OCI-LY1 (cell line): Measurements from ENCODE around the gene MLX.

Experiments
- H2AFZ ChIP-seq: fragments of 200-600 bp; sonication (generic), shearing (Covaris generic); 2 replicates; pipeline ENCODE4 v1.6.0; 2014; ENCODE audit warnings: antibody characterized with exemption, mild to moderate bottlenecking, low read length
- H3F3A ChIP-seq: fragments of 200-600 bp; sonication (generic), shearing (Covaris generic); 2 replicates; pipeline ENCODE4 v1.6.0; 2014; ENCODE audit warnings: mild to moderate bottlenecking, antibody characterized with exemption, low read length, moderate library complexity; ENCODE audit not compliant: insufficient read depth
- H3K27ac ChIP-seq: fragments of 200-600 bp; sonication (generic); 2 replicates; pipeline ENCODE4 v1.5.1; 2014; ENCODE audit warnings: low read length, mixed run types, mild to moderate bottlenecking, low read depth; ENCODE audit not compliant: poor library complexity, severe bottlenecking
- H3K27me3 ChIP-seq: fragments of 200-600 bp; sonication (generic); 2 replicates; pipeline ENCODE4 v1.6.0; 2014; ENCODE audit warnings: antibody characterized with exemption, mild to moderate bottlenecking, low read length, moderate library complexity; ENCODE audit not compliant: insufficient read depth
- H3K36me3 ChIP-seq: fragments of 200-600 bp; sonication (generic); 2 replicates; pipeline ENCODE4 v1.6.1; 2014; ENCODE audit warnings: mild to moderate bottlenecking, antibody characterized with exemption, low read length, moderate library complexity, mixed read lengths; ENCODE audit not compliant: insufficient read depth
- H3K4me1 ChIP-seq: fragments of 200-600 bp; sonication (generic); 2 replicates; pipeline ENCODE4 v1.5.1; 2014; ENCODE audit warnings: mild to moderate bottlenecking, low read length, moderate library complexity; ENCODE audit not compliant: insufficient read depth, severe bottlenecking
- H3K4me2 ChIP-seq: fragments of 200-600 bp; sonication (generic), shearing (Covaris generic); 2 replicates; pipeline ENCODE4 v1.6.1; 2014; ENCODE audit warnings: low read length
- H3K4me3 ChIP-seq: fragments of 200-600 bp; sonication (generic); 2 replicates; pipeline ENCODE4 v1.5.1; 2014; ENCODE audit warnings: low read length, low read depth, mild to moderate bottlenecking, mixed read lengths; ENCODE audit not compliant: poor library complexity, severe bottlenecking
- H3K79me2 ChIP-seq: fragments of 200-600 bp; shearing (Covaris generic); 2 replicates; pipeline ENCODE4 v1.6.1; 2016; ENCODE audit warnings: mixed run types, low read length, mixed read lengths; ENCODE audit not compliant: insufficient read depth
- H3K9ac ChIP-seq: fragments of 200-600 bp; sonication (generic), shearing (Covaris generic); 2 replicates; pipeline ENCODE4 v1.6.1; 2014; ENCODE audit warnings: mild to moderate bottlenecking, low read length, mixed read lengths
- H3K9me2 ChIP-seq: fragments of 200-600 bp; sonication (generic), shearing (Covaris generic); 2 replicates; pipeline ENCODE4 v1.6.1; 2014; ENCODE audit warnings: low read depth, mild to moderate bottlenecking, low read length, mixed read lengths
- H3K9me3 ChIP-seq: fragments of 200-600 bp; shearing (Covaris generic); 2 replicates; pipeline ENCODE4 v1.6.1; 2014; ENCODE audit warnings: low read length, mixed read lengths
- H4K20me1 ChIP-seq: fragments of 200-600 bp; sonication (generic), shearing (Covaris generic); 2 replicates; pipeline ENCODE4 v1.6.0; 2016; ENCODE audit warnings: mild to moderate bottlenecking, low read length; ENCODE audit not compliant: insufficient read depth
- EZH2 ChIP-seq: fragments of 200-600 bp; sonication (generic), shearing (Covaris generic); IDR thresholded peaks from 2 replicates; pipeline ENCODE4 v1.8.0; 2017; ENCODE audit warnings: borderline replicate concordance, mixed run types, mild to moderate bottlenecking, antibody characterized with exemption, low read length, moderate library complexity, mixed read lengths
- TF ChIP-seq, protein P1 (sequence below): fragments of 200-600 bp; sonication (generic), shearing (Covaris generic); IDR thresholded peaks from 2 replicates; pipeline ENCODE4 v1.5.1; 2017; ENCODE audit warnings: mild to moderate bottlenecking, antibody characterized with exemption, low read length, moderate library complexity, mixed read lengths

The MLX gene

DNA sequence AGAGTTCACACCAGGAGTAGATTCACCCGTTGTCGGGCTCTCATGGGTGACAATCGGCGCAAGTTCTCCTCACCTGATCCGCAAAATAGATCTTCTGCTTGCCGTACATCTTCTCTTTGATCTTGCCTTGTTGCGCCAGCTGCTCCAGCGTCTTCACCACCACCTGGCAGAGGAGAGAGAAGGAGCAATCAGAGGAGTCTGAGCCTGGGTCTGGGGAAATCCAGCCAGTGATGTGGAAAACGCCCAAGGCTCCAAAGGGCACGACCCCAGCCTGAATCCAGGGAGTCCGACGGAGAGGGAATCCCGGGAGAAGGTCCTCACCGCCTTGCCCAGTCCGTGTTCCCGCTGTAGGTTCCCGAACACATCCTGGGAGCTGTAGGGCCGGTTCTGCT, 10.2 kb downstream of the MLX start:
- Histone ChIP-seq H4K20me1 (no peaks in the 10 kb centered on the region), H3K36me3 (peaks cover 58% of the 10 kb centered on the region), H3K4me2 (peak overlapping the region; percentile 69), H3K9ac (peak overlapping the region; percentile 77), H3K79me2 (no peaks in the 10 kb centered on the region), H3K4me3 (peak overlapping the region; percentile 76), H3K9me2 (no peaks in the 10 kb centered on the region), H3K27me3 (no peaks in the 10 kb centered on the region), H3K9me3 (no peaks in the 10 kb centered on the region), H3F3A (0 out of 2 replicates have a peak, but pooled peaks cover 5% of the 10 kb centered on the region), H3K27ac (peak overlapping the region; percentile 93), H3K4me1 (peaks cover 38% of the 10 kb centered on the region), H2AFZ (no peak overlapping the region)
- TF ChIP-seq, protein P1, sequence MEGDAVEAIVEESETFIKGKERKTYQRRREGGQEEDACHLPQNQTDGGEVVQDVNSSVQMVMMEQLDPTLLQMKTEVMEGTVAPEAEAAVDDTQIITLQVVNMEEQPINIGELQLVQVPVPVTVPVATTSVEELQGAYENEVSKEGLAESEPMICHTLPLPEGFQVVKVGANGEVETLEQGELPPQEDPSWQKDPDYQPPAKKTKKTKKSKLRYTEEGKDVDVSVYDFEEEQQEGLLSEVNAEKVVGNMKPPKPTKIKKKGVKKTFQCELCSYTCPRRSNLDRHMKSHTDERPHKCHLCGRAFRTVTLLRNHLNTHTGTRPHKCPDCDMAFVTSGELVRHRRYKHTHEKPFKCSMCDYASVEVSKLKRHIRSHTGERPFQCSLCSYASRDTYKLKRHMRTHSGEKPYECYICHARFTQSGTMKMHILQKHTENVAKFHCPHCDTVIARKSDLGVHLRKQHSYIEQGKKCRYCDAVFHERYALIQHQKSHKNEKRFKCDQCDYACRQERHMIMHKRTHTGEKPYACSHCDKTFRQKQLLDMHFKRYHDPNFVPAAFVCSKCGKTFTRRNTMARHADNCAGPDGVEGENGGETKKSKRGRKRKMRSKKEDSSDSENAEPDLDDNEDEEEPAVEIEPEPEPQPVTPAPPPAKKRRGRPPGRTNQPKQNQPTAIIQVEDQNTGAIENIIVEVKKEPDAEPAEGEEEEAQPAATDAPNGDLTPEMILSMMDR, result no peak
- TF ChIP-seq EZH2, result no peak

DNA sequence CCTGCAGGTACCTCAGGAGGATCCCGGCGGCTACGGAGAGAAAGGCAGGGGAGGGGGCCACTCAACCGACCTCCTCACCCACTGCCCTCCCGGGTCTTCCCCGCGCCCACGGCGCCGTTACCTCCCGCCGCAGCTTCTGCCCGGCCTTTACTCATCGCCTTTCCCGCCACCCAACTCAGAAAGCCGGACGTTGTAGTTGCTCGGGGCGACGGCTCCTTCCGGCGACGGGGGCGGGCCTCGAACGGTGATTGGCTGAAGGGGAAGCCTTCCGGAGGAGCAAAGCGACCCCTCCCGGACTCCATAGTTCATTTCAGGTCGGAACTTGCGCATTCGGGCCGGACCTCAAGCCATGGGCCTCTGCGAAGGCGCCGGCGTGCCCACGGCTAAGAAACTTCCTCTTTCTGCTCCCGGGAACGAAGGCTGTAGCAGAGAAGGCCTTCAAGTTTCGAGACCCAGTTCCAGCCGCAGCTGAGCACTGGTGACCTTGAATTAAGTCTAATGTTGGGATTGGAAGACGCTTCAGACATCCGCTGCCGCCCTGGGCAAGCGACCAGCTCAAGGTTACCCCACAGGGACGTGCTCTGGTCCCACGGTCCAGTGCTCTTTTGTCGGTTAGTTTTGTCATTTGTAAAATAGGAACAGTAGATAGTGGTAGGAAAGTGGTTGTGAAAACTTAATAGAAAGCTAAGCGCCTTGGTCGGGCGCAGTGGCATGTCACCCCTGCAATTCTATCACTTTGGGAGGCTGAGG, 10.8 kb downstream of the MLX start, which contains the start of gene PSMC3IP:
TSS of gene PSMC3IP (minus strand) at position 198 of the 750 bp plus-strand sequence. CDS start at position 155, 43 bp downstream.
- peak within 1 kb of the TSS; percentile 69 for H3K4me2 ChIP-seq
- H3K27me3 ChIP-seq, result no peaks in the 10 kb centered on the region
- TF ChIP-seq EZH2, result no peak
- TF ChIP-seq, protein P1, result peak; percentile 44
- 0 out of 2 replicates have a peak, but pooled peaks cover 5% of the 10 kb centered on the region for H3F3A ChIP-seq
- H3K4me1 ChIP-seq, result peaks cover 38% of the 10 kb centered on the region
- peaks cover 58% of the 10 kb centered on the region for H3K36me3 ChIP-seq
- H4K20me1 ChIP-seq, result no peaks in the 10 kb centered on the region
- H3K4me3 ChIP-seq, result peak within 1 kb of the TSS; percentile 76
- H2AFZ ChIP-seq, result no peak within 1 kb of the TSS
- no peaks in the 10 kb centered on the region for H3K9me2 ChIP-seq
- H3K27ac ChIP-seq, result peak within 1 kb of the TSS; percentile 93
- no peaks in the 10 kb centered on the region for H3K79me2 ChIP-seq
- H3K9ac ChIP-seq, result peak within 1 kb of the TSS; percentile 77
- H3K9me3 ChIP-seq, result no peaks in the 10 kb centered on the region

DNA sequence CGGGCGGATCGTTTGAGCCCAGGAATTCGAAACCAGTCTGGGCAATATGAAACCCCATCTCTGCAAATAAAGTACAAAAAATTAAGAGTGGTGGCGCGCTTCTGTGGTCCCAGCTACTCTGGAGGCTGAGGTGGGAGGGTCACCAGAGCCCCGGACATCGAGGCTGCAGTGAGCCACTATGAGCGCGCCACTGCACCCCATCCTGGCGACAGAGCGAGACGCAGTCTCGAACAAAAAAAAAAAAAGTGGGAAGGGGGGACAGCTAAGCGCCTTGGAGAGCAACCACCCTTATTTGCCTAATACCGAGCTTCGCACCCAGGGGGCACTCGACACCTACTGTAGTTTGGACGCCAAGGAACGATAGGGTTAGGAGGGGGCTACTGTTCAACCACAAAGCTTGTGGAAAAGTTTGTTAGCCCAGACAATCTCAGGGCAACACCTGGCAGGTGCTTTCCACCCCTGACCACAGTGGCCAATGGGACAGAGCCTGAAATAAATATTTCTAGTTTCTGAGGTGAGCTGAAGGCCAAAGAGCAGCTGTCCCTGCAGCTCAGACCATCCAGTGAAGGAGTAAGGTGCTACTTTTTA, 11.5 kb downstream of the MLX start:
- Histone ChIP-seq H3K9me3 (no peaks in the 10 kb centered on the region), H3K4me2 (peak overlapping the region; percentile 69), H3K9ac (peak overlapping the region; percentile 77), H3K27me3 (no peaks in the 10 kb centered on the region), H3F3A (0 out of 2 replicates have a peak, but pooled peaks cover 5% of the 10 kb centered on the region), H3K36me3 (peaks cover 58% of the 10 kb centered on the region), H3K4me3 (peak overlapping the region; percentile 76), H3K27ac (peak overlapping the region; percentile 93), H3K9me2 (no peaks in the 10 kb centered on the region), H3K4me1 (peaks cover 38% of the 10 kb centered on the region), H4K20me1 (no peaks in the 10 kb centered on the region), H3K79me2 (no peaks in the 10 kb centered on the region), H2AFZ (no peak overlapping the region)
- no peak for TF ChIP-seq EZH2
- TF ChIP-seq, protein P1, result peak; percentile 88
